GM18502 (cell line): ENCODE measurements around the gene GNL1.
"Not testable (repeated sequence)": the region's sequence is repeated elsewhere in the genome, so short reads cannot be mapped to it uniquely, and the experiment has no call there.

Experiments used
- ATAC-seq: cut with Tn5 transposase; IDR thresholded peaks from one replicate; pipeline ENCODE4 v1.9.1; 2021; ENCODE audit warnings: mild to moderate bottlenecking; ENCODE audit not compliant: unreplicated experiment, poor library complexity

Gene GNL1

GRCh38 chr6:30533460-30534294 lies 22.6 kb downstream of the GNL1 start:
- ATAC-seq = no peak

- no peak for ATAC-seq
Measured at GRCh38 chr6:30530014-30530413, 26.3 kb downstream of the GNL1 start.

GRCh38 chr6:30529349-30529875 lies 26.9 kb downstream of the GNL1 start:
- not testable (repeated sequence) for ATAC-seq

GRCh38 chr6:30526444-30526843 lies 29.8 kb downstream of the GNL1 start:
- not testable (repeated sequence) for ATAC-seq

GRCh38 chr6:30521952-30522351 lies 34.3 kb downstream of the GNL1 start:
- not testable (repeated sequence) for ATAC-seq

- not testable (repeated sequence) for ATAC-seq
Measured at GRCh38 chr6:30521082-30521481, 35.2 kb downstream of the GNL1 start.

GRCh38 chr6:30520522-30520921 lies 35.8 kb downstream of the GNL1 start:
- no peak for ATAC-seq

GRCh38 chr6:30518505-30519145 lies 37.7 kb downstream of the GNL1 start:
- not testable (repeated sequence) for ATAC-seq

GRCh38 chr6:30517767-30518504 lies 38.4 kb downstream of the GNL1 start:
- not testable (repeated sequence) for ATAC-seq

- ATAC-seq = not testable (repeated sequence)
Measured at GRCh38 chr6:30516754-30517076, 39.6 kb downstream of the GNL1 start.

- peak; percentile 76 for ATAC-seq
Measured at GRCh38 chr6:30515944-30516753, 40.1 kb downstream of the GNL1 start.

GRCh38 chr6:30515106-30515505 lies 41.2 kb downstream of the GNL1 start:
- no peak for ATAC-seq

GRCh38 chr6:30513451-30513850 lies 42.8 kb downstream of the GNL1 start:
- ATAC-seq = no peak

GRCh38 chr6:30511169-30511546 lies 45.1 kb downstream of the GNL1 start:
- ATAC-seq = no peak

- no peak for ATAC-seq
Measured at GRCh38 chr6:30510419-30511168, 45.7 kb downstream of the GNL1 start.

- no peak for ATAC-seq
Measured at GRCh38 chr6:30508890-30509736, 47.2 kb downstream of the GNL1 start.

GRCh38 chr6:30507849-30508827 lies 48.2 kb downstream of the GNL1 start:
- no peak for ATAC-seq
